ENCODE results near the gene SERP2. TPM values are rescaled to one million over a fixed set of nuclear protein-coding genes. Genes with fewer than 3 reads are reported as not detected.

The SERP2 gene
- polyA plus RNA-seq, 1 donor from 2014 or later, result 15.4 TPM

DNA sequence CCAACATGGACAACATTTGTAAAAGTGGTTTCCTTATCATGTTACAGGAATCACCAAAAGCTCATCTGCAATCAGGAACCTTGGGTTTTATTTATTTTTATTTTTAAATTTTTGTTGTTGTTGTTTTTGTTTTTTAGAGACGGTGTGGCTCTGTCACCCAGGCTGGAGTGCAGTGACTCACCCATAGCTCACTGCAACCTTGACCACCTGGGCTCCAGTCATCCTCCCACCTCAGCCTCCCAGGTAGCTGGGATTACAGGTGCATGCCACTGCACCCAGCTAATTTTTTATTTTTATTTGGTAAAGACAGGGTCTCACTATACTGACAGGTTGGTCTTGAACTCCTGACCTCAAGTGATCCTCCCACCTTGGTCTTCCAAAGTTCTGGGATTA lies 13.6 kb upstream of the SERP2 start:
- Histone ChIP-seq H3K9ac (ENCODE audit: low read length) (no peak overlapping the region), H3K27ac (ENCODE audit: low read length) (no peak overlapping the region), H3F3A (ENCODE audit: insufficient read depth, low read length, poor library complexity, severe bottlenecking) (no peaks in the 10 kb centered on the region), H3K4me2 (ENCODE audit: low read length) (no peak overlapping the region), H3K9me2 (ENCODE audit: insufficient read depth, low read length) (no peaks in the 10 kb centered on the region), H3K27me3 (ENCODE audit: insufficient read depth, low read depth, low read length) (no peaks in the 10 kb centered on the region), H3K4me3 (ENCODE audit: low read length) (no peak overlapping the region), H2AFZ (ENCODE audit: low read depth, low read length) (no peak overlapping the region), H3K79me2 (replicated peaks; ENCODE audit: insufficient read depth, low read length) (no peaks in the 10 kb centered on the region), H3K9me3 (ENCODE audit: low read length) (no peaks in the 10 kb centered on the region), H4K20me1 (ENCODE audit: insufficient read depth) (no peaks in the 10 kb centered on the region), H3K36me3 (ENCODE audit: insufficient read depth, low read length) (no peaks in the 10 kb centered on the region)
- TF ChIP-seq RAD21 (conservative IDR thresholded peaks at IDR 0.05), result no peak
- no peak for TF ChIP-seq TAF1 (IDR thresholded peaks at IDR 0.05; ENCODE audit: low read depth)
- TF ChIP-seq EZH2 (IDR thresholded peaks at IDR 0.05; ENCODE audit: borderline replicate concordance, insufficient read depth, low read length, poor library complexity, severe bottlenecking), result no peak

DNA sequence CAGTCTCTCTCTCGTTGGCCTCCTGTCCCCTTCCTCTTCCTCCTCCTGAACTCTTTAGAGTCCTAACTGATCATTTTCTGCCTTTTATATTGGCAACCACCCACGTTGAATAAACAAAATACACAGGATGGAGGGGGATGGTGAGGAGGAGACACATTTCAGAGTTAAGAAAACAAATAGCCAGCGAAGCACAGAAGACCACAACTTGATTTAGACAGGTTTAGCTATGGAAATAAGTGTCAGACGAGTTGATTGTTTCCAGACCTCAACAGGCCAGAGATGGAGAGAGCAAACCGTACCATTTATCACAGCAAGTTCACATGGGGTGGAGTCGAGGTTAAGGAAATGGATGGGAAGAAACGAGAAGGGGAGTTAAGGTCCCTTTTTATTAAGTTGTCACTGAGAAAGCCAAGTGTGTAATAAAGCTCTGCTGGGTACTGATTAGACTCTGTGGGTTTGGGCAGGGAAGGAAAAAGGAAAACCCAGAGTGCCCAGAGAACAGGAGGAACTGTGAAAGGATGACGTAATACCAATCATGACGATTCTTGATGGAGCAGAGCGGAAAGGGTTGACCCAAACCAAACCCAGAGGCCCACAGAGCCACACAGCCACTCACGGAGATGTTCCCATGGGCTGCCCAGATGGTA lies 11.1 kb upstream of the SERP2 start:
- no peak overlapping the region for H2AFZ ChIP-seq (ENCODE audit: low read depth, low read length)
- no peak overlapping the region for H3K4me3 ChIP-seq (ENCODE audit: low read length)
- H3K4me2 ChIP-seq (ENCODE audit: low read length), result no peak overlapping the region
- no peak overlapping the region for H3K9ac ChIP-seq (ENCODE audit: low read length)
- no peaks in the 10 kb centered on the region for H3K79me2 ChIP-seq (replicated peaks; ENCODE audit: insufficient read depth, low read length)
- H3F3A ChIP-seq (ENCODE audit: insufficient read depth, low read length, poor library complexity, severe bottlenecking), result no peaks in the 10 kb centered on the region
- H3K36me3 ChIP-seq (ENCODE audit: insufficient read depth, low read length), result no peaks in the 10 kb centered on the region
- TF ChIP-seq, protein P1, sequence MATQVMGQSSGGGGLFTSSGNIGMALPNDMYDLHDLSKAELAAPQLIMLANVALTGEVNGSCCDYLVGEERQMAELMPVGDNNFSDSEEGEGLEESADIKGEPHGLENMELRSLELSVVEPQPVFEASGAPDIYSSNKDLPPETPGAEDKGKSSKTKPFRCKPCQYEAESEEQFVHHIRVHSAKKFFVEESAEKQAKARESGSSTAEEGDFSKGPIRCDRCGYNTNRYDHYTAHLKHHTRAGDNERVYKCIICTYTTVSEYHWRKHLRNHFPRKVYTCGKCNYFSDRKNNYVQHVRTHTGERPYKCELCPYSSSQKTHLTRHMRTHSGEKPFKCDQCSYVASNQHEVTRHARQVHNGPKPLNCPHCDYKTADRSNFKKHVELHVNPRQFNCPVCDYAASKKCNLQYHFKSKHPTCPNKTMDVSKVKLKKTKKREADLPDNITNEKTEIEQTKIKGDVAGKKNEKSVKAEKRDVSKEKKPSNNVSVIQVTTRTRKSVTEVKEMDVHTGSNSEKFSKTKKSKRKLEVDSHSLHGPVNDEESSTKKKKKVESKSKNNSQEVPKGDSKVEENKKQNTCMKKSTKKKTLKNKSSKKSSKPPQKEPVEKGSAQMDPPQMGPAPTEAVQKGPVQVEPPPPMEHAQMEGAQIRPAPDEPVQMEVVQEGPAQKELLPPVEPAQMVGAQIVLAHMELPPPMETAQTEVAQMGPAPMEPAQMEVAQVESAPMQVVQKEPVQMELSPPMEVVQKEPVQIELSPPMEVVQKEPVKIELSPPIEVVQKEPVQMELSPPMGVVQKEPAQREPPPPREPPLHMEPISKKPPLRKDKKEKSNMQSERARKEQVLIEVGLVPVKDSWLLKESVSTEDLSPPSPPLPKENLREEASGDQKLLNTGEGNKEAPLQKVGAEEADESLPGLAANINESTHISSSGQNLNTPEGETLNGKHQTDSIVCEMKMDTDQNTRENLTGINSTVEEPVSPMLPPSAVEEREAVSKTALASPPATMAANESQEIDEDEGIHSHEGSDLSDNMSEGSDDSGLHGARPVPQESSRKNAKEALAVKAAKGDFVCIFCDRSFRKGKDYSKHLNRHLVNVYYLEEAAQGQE (IDR thresholded peaks at IDR 0.05; ENCODE audit: borderline replicate concordance), result no peak
- TF ChIP-seq TAF1 (IDR thresholded peaks at IDR 0.05; ENCODE audit: low read depth) (no peak), MXI1 (conservative IDR thresholded peaks at IDR 0.05; ENCODE audit: poor library complexity, severe bottlenecking) (no peak), EP300 (conservative IDR thresholded peaks at IDR 0.05; ENCODE audit: poor library complexity, severe bottlenecking) (no peak), EZH2 (IDR thresholded peaks at IDR 0.05; ENCODE audit: borderline replicate concordance, insufficient read depth, low read length, poor library complexity, severe bottlenecking) (no peak), POLR2AphosphoS5 (IDR thresholded peaks at IDR 0.05) (no peak), SMC3 (conservative IDR thresholded peaks at IDR 0.05; ENCODE audit: poor library complexity) (no peak), RAD21 (conservative IDR thresholded peaks at IDR 0.05) (no peak)
- TF ChIP-seq, protein P2, sequence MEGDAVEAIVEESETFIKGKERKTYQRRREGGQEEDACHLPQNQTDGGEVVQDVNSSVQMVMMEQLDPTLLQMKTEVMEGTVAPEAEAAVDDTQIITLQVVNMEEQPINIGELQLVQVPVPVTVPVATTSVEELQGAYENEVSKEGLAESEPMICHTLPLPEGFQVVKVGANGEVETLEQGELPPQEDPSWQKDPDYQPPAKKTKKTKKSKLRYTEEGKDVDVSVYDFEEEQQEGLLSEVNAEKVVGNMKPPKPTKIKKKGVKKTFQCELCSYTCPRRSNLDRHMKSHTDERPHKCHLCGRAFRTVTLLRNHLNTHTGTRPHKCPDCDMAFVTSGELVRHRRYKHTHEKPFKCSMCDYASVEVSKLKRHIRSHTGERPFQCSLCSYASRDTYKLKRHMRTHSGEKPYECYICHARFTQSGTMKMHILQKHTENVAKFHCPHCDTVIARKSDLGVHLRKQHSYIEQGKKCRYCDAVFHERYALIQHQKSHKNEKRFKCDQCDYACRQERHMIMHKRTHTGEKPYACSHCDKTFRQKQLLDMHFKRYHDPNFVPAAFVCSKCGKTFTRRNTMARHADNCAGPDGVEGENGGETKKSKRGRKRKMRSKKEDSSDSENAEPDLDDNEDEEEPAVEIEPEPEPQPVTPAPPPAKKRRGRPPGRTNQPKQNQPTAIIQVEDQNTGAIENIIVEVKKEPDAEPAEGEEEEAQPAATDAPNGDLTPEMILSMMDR (IDR thresholded peaks at IDR 0.05; ENCODE audit: poor library complexity, severe bottlenecking), result no peak
- H3K27ac ChIP-seq (ENCODE audit: low read length), result no peak overlapping the region
- H3K9me3 ChIP-seq (ENCODE audit: low read length), result no peaks in the 10 kb centered on the region
- no peaks in the 10 kb centered on the region for H3K9me2 ChIP-seq (ENCODE audit: insufficient read depth, low read length)
- no peaks in the 10 kb centered on the region for H3K27me3 ChIP-seq (ENCODE audit: insufficient read depth, low read depth, low read length)
- H4K20me1 ChIP-seq (ENCODE audit: insufficient read depth), result no peaks in the 10 kb centered on the region

All from neural cell (in vitro differentiated cells).